Lung (tissue), 12 donors: ENCODE data around the gene SLC16A13. TPM values are rescaled to one million over a fixed set of nuclear protein-coding genes. Genes with fewer than 3 reads are reported as not detected.

Experiments used
- ATAC-seq: fragments of 200-7000 bp; cut with Tn5 transposase; one replicate; pipeline ENCODE4 v1.9.1; 2020; ENCODE audit warnings: moderate number of reproducible peaks; ENCODE audit not compliant: insufficient read depth, low FRiP score
- DNase-seq, 3 donors: peaks; one replicate each; pipeline ENCODE4 v3.0.0-alpha.2; 2013 to 2017
- H3K27ac ChIP-seq, 2 donors: one replicate each; pipeline ENCODE4 v1.5.1; 2013; ENCODE audit warnings: mild to moderate bottlenecking in 2 of 2, moderate library complexity in 2 of 2, control low read depth in 1 of 2, inconsistent platforms in 1 of 2, low read depth in 1 of 2, low read length in 1 of 2
- H3K27me3 ChIP-seq, 3 donors: one replicate each; pipeline ENCODE4 v1.5.1; 2013; ENCODE audit warnings: low read length in 2 of 3; ENCODE audit not compliant: control insufficient read depth in 3 of 3, insufficient read depth in 3 of 3
- H3K36me3 ChIP-seq, 4 donors: one replicate each; pipeline ENCODE4 v1.5.1; 2013; ENCODE audit warnings: low read length in 4 of 4, mild to moderate bottlenecking in 1 of 4, moderate library complexity in 1 of 4; ENCODE audit not compliant: control insufficient read depth in 4 of 4, insufficient read depth in 4 of 4
- H3K4me1 ChIP-seq, 5 donors: one replicate each; pipeline ENCODE4 v1.5.1; 2013; ENCODE audit warnings: low read length in 5 of 5, mild to moderate bottlenecking in 2 of 5, moderate library complexity in 1 of 5; ENCODE audit not compliant: control insufficient read depth in 5 of 5, insufficient read depth in 5 of 5
- H3K4me3 ChIP-seq: one replicate; pipeline ENCODE4 v1.5.1; 2013; ENCODE audit warnings: mild to moderate bottlenecking, control low read depth, moderate library complexity
- H3K9ac ChIP-seq, 2 donors: one replicate each; pipeline ENCODE4 v1.5.1; 2013; ENCODE audit warnings: low read length in 2 of 2, control low read depth in 1 of 2; ENCODE audit not compliant: insufficient read depth in 1 of 2
- H3K9me3 ChIP-seq, 4 donors: one replicate each; pipeline ENCODE4 v1.5.1; 2013; ENCODE audit warnings: low read length in 3 of 4, mild to moderate bottlenecking in 1 of 4, moderate library complexity in 1 of 4; ENCODE audit not compliant: control insufficient read depth in 4 of 4, insufficient read depth in 3 of 4
- WGBS, 2 donors: extraction: QIAGEN DNeasy Blood & Tissue Kit; methylation state at CpG; one replicate each; pipeline ENCODE4 v1.1.7; 2013; 5-methylcytosine and 5-hydroxymethylcytosine counted together
- polyA plus RNA-seq, 2 donors: library from polyadenylated mRNA; stranded (reverse); fragments of 200-250 nt; gene quantifications; one replicate each; pipeline ENCODE4 v1.2.1, GENCODE V29; 2013
- total RNA-seq, 2 donors: library from RNA; depleted of rRNA in 1 of 2; stranded (reverse); fragments of >200 nt in 1 of 2; gene quantifications; one replicate each; pipeline ENCODE4 v1.2.1, GENCODE V29; 2014 to 2021
- TF ChIP-seq, protein P1 (sequence below): IDR thresholded peaks from 2 replicates; pipeline ENCODE4 v1.5.1; 2012; ENCODE audit warnings: mild to moderate bottlenecking; ENCODE audit errors: control extremely low read depth, extremely low read depth
- donor health status: control.
- donor health status: control.
- donor health status: Bipolar disorder and iron deficiency.
- donor health status: healthy.
- donor health status: DM: yes; HTN: yes; CAD: no.

The SLC16A13 gene
- total and polyA plus RNA-seq, 4 donors = 1.3 to 23.6 (median 6.3) TPM

DNA sequence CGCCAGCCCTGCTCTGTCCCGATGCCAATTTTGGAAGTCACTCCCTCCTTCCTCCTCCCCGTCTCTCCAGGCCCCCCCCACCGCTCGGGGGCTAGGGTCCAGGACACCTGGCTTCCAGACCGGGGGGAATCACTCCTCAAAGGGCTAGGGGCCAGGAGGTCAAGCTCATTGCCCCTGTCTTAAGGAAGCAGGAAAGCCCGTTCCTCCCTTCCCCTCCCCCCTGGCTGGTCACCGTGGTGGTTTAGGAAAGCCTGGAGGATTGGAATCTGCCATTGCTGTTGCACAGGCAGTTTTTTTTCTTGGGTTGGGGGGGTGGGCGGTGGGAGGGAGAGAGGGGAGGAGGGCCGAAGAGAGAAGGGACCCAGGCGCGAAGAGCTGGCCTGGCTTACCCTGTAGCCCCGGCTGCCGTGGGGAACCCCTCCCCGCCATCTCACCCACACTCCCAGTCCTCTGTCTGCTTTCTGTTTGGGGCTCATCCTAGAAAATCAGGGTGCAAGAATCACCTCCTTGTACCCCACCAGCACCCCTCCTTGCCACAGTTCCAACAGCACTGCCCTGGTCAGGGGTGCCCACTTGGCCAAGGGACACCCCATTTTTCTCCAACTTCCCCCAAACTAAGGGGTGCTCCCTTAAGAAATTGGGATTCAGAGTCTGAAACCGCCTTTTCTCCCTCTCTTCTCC, 15.8 kb upstream of the SLC16A13 start:
- TF ChIP-seq, protein P1, sequence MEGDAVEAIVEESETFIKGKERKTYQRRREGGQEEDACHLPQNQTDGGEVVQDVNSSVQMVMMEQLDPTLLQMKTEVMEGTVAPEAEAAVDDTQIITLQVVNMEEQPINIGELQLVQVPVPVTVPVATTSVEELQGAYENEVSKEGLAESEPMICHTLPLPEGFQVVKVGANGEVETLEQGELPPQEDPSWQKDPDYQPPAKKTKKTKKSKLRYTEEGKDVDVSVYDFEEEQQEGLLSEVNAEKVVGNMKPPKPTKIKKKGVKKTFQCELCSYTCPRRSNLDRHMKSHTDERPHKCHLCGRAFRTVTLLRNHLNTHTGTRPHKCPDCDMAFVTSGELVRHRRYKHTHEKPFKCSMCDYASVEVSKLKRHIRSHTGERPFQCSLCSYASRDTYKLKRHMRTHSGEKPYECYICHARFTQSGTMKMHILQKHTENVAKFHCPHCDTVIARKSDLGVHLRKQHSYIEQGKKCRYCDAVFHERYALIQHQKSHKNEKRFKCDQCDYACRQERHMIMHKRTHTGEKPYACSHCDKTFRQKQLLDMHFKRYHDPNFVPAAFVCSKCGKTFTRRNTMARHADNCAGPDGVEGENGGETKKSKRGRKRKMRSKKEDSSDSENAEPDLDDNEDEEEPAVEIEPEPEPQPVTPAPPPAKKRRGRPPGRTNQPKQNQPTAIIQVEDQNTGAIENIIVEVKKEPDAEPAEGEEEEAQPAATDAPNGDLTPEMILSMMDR = no peak
- H3K36me3 ChIP-seq = peaks cover 0 to 11% (median 4%) of the 10 kb centered on the region in 4 donors
- whole genome bisulfite sequencing, 2 donors = 20 to 33% methylated on average over 10 to 15 of the region's 16 CpGs
- peaks cover 5 to 55% (median 10%) of the 10 kb centered on the region in 5 donors for H3K4me1 ChIP-seq
- H3K9ac ChIP-seq = peak overlapping the region in 1 of 2 donors; percentile 74
- peak overlapping the region; percentile 45 for H3K4me3 ChIP-seq
- DNase-seq (peak; percentile 78 to 89 (median 85)), ATAC-seq (no peak)
- H3K27ac ChIP-seq = peak overlapping the region; percentile 88 to 95
- no peaks in the 10 kb centered on the region for H3K9me3 ChIP-seq
- peaks cover 0 to 18% (median 17%) of the 10 kb centered on the region in 3 donors for H3K27me3 ChIP-seq

DNA sequence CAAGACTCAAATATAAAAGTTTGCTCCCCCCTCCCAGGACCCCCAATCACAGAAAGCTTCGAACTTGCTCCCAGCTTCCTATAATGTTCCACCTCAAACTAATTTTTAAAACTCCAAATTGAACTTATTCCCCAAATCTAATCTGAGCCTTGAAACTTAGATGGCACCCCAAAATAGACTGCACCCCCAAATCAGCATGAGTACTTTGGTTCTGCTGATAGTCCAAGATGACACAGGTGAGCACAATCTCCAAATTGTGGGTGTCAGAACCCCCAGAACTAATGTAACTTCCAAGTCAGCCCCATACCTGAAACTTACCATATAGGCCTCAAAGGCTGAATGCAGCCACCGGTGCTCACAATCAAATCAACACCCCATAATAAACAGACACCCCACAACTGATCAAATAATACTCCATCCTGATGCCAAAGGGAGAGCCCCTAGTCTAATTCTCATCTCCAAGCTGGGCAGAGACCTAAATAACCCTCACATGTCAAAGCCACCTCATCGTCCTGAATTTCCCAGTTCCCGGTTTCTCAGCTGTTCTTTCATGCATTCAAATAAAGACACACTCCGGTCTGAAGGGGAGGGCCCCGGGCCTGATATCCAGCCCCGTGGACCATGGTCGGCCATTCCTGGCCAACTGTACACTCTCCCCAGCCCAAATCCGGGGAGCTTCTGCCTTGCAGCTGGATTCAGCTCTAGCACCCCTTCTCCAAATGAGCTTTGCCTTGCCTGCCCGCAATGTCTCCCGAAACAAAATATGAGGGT, 14.7 kb upstream of the SLC16A13 start:
- peaks cover 0 to 44% (median 10%) of the 10 kb centered on the region in 5 donors for H3K4me1 ChIP-seq
- no peak for DNase-seq
- H3K9me3 ChIP-seq = no peaks in the 10 kb centered on the region
- TF ChIP-seq, protein P1 = no peak
- peaks cover 0 to 11% (median 4%) of the 10 kb centered on the region in 4 donors for H3K36me3 ChIP-seq
- H3K27me3 ChIP-seq = peaks cover 0 to 18% (median 17%) of the 10 kb centered on the region in 3 donors
- H3K4me3 ChIP-seq = no peak overlapping the region
- WGBS, 2 donors = 56 to 74% methylated on average over 11 of the region's 11 CpGs
- peak overlapping the region; percentile 75 to 88 for H3K27ac ChIP-seq
- no peak overlapping the region for H3K9ac ChIP-seq
- ATAC-seq = no peak

DNA sequence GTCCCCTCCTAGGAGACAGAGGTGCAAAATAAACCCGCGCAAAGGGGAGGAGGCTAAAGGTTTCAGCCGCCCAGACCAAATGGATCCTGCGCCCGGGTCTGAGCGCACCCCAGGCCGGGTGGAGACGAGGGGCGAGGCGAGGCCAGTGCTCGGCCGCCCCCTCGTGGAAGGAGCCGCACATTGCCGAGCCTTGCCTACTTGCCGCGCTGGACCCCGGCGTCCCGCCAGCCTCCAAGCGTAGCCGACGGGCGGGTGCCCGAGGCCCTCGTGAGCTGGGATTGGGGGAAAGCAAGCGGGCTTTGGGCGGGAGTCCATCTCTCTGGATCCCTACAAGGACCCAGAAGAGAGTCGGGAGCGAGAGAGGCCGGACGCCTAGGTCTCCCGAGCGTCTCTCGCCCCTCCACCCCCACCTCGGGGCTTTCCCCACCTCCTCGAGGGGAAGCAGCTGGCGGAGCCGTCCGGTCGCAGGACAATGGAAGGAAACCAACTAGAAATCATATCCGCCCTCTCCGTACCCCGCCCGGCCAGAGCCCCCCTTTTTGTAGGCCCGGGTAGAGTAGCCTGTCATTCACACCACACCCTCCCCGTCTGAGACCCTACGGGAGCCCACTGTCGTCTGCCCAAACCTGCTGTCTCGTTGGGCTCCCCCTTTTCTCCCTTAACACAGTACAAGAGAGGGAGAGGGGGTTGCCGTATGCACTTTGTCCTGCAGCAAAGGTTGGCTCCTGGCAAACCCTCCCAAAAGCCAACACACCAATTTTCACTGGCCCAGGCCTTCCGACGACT, 13.6 kb upstream of the SLC16A13 start:
- TF ChIP-seq, protein P1 = peak; percentile 91
- peak; percentile 74 to 78 (median 77) for DNase-seq
- ATAC-seq = peak; percentile 70
- H3K9me3 ChIP-seq = no peaks in the 10 kb centered on the region
- peak overlapping the region; percentile 75 to 88 for H3K27ac ChIP-seq
- peak overlapping the region; percentile 30 for H3K4me3 ChIP-seq
- H3K4me1 ChIP-seq = peaks cover 0 to 36% (median 12%) of the 10 kb centered on the region in 5 donors
- no peak overlapping the region for H3K9ac ChIP-seq
- WGBS, 2 donors = 1 to 2% methylated on average over 50 to 53 of the region's 53 CpGs
- peaks cover 0 to 4% (median under 1%) of the 10 kb centered on the region in 4 donors for H3K36me3 ChIP-seq
- peaks cover 0 to 18% (median 17%) of the 10 kb centered on the region in 3 donors for H3K27me3 ChIP-seq
